HG03103 (cell line): ENCODE measurements around the gene DEUP1.
"Not testable (repeated sequence)": the region's sequence is repeated elsewhere in the genome, so short reads cannot be mapped to it uniquely, and the experiment has no call there.

Experiments used
- ATAC-seq: cut with Tn5 transposase; IDR thresholded peaks from one replicate; pipeline ENCODE4 v1.9.1; 2021; ENCODE audit warnings: low read depth; ENCODE audit not compliant: unreplicated experiment

The DEUP1 gene

DNA sequence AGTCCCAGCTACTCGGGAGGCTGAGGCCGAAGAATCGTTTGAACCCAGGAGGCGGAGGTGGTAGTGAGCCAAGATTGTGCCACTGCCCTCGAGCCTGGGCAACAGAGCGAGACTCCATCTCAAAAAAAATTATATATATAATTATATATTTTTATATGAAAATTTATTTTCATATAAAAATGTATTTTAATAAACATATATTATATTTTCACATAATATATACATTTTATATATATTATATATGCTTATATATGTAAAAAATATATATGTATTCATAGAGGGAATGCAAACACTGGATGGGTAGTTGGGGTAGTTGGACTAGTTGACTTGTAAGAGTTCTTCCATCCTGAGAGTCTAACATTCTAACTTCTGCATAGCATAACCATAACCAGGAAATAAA lies 20.3 kb downstream of the DEUP1 start:
- no peak for ATAC-seq

DNA sequence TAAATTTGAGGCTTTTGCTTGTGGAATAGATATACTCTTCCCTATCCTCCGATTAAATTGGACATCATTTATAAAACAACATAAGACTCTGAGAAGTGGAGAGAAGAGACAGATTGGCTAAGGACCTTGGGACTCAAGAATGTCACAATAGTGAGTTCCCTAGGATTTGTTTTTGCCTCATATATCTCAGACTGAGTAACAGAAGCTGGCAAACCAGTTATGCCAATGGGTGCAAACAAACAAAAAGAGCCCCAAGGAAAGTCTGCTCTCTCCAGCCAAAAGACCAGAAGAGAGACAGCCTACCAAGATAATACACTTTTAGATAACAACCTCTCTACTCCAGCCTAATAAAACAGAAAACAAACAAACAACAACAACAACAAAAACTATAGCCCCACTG lies 28.9 kb downstream of the DEUP1 start:
- no peak for ATAC-seq

DNA sequence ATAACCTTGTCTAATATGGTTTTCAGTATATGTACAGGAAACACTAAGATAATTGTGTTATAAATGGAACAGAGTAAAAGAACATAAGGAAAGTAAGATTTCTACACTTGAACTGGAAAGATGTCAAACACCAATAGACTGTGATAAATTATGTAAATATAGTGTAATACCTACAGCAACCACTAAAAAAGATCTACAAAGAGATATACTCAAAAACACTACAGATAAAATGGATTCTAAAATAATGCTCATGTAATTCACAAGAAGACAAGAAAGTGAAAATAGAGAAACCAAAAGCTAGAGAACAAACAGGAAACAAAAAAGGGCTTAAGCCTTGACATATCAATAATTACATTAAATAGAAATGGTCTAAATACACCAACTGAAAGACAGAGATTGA lies 30.9 kb downstream of the DEUP1 start:
- no peak for ATAC-seq

DNA sequence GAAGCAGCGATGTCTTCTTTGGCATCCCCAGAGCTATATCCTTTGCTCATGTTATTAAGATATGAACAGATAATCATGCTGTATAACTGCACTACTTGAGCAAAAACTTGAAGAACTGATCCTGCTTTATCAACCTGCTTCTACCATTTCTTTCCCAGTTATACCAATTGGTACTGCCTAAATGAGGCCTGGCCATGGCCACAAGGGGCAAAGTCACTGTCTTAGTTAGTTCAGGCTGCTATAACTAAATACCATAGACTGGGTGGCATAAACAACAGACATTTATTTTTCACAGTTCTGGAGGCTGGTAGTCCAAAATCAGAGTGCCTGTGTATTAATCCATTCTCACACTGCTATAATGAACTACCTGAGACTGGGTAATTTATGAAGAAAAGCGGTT lies 37.5 kb downstream of the DEUP1 start:
- no peak for ATAC-seq

DNA sequence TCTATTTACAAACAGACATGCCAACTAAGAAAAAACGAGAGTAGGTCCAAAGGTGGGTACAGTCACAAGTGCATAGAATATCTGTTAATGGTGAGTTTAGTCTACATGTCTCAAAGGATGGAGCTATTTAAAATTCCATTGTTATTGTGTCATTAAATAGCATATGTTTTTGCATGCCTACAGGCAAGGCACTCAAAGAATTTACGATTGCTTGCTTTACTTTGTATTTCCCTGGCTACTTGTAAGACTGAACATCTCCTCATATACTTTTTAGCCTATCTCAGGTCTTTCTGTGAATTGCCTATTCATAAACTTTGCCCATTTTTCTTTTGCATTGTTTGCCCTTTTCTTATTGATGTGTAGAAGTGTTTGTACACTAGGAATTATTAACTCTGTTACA lies 39.7 kb downstream of the DEUP1 start:
- ATAC-seq: no peak

DNA sequence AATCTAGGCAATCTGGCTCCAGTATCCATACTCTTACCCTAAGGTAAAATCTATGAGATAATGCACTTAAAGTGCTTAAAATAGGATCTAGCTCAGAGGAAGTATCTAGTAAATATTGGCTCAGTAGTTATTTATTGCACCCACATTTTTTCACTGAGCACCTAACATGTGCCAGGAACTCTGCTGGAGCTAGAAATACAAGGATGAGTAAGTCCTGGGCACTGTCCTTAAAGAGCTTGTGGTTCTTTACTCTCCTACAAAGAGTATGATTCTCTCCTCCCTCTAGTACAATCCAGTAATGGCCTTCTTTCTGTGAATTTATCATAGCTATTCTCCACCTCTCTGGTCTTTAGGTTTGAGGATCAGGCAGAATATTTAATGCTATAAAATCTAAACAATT lies 59.2 kb downstream of the DEUP1 start:
- no peak for ATAC-seq

DNA sequence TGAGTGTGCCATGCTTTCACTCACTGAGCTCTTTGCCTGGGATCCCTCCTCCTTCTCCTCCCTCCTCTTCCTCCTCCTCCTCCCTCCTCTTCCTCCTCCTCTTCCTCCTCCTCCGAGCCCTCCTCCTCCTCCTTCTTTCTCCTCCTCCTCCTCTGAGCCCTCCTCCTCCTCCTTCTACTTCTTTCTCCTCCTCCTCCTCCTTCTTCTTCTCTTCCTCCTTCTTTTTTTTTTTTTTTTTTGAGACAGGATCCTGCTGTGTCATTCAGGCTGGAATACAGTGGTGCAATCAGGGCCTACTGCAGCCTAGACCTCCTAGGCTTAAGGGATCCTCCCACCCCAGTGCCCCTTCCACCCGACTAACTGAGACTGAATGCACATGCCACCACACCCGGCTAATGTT lies 62.3 kb downstream of the DEUP1 start:
- ATAC-seq: no peak

DNA sequence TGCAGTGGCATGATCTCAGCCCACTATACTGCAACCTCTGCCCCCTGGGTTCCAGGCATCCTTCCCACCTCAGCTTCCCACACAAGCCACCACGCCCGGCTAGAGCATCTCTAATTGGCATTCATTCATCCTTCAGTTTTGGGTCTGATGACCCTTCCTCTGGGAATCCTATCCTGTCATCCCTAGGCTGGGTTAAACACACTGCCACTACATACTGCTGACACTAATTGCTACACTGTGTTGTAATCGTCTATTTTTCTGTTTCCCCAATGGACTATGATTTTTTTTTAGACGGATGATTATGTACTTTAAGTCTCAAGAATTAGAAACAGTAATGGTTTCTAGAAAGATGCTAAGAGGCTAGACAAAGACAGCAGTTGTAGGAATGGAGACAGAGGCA lies 62.8 kb downstream of the DEUP1 start:
- no peak for ATAC-seq

DNA sequence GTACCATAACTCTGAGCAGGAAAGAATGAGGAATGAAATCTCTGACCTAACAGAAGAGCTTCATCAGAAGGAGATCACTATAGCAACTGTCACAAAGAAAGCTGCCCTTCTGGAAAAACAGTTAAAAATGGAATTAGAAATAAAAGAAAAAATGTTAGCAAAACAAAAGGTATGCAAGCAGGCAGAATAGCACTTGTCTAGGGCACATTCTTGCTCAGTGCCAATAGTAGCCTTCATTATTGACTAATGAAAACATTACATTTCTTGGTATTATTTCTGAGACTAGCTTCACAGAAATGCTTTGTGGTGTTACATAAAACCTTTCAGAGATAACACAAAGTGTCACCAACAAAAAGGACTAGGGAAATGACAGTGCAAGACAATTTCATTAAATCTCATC lies 63.9 kb downstream of the DEUP1 start:
- ATAC-seq: no peak

DNA sequence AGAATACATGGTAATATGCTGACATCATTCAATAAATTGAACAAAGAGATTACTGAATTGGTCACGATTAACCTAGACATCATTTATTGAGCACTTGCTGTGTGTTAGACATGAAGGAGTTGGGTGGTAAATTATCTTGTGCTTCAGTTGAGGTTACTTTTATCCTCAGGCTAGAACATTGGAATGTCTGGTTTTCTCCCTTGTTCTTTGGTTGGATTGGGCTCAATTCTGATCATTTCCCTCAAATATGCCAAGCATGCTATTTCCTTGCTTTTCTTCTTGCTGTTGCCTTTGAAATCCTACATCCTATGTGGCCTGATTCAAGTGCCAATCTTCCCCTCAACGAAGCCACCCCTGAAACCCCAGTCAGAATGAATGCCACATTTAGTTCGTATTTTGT lies 65.8 kb downstream of the DEUP1 start:
- no peak for ATAC-seq

DNA sequence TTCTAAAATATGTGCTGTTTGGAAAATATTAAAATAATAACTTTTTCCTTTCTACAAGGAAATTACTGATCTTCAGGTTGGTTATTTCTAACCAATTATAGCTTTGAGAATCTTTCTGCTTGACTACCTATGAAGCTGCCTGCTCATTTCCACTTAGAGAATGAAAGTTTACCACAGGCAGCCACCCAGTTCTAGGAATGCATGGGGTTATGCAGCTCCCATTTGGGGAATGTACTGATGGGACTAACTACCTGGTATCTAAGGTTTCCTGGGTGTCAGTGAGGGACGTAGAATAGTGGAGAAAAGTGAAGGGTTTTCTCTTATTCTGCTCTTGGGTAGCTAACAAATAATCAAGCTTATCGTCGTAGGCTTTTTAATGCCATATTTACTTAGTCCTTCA lies 73.4 kb downstream of the DEUP1 start:
- ATAC-seq: no peak

DNA sequence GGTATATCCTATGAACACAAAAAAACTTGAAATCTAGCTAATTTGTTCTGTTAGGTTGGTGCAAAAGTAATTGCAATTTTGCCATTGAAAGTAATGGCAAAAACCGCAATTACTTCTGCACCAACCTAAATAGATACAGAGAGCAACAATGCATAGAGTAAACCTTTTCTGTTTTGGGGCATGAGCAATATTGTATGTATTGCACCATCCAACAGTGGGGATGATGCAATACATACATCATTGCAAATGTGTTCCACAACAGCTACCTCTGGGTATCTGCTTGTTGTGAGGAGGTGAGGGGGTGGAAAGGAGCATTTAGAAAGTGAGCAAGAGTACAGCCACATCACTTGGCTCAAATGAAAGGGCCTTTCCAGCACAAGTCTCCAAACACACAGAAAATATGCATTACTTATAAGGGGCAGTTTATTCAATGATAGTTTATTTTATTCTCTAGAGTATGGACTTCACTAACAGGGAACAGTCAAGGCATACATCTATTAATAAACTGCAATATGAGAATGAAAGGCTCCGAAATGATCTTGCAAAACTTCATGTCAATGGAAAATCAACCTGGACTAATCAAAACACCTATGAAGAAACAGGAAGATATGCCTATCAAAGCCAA lies 77.3 kb downstream of the DEUP1 start:
- no peak for ATAC-seq

DNA sequence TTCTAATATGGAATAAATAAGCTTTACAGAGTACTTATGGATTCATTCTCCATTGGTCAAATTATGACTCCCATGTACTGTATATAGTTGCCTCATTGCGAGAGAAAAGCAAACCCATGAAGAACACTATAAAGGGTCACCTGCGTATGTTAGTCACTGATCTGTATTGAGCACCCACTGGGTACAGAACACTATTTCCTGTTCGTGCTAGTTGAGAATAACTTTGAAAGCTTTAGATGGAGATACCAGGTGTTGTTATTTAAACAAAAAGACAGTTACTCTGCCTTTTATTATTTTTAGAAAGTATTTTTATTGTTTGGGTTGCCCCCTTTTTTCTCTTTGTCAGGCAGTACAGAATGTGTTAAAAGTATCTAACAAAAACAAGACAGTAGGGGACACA lies 79.9 kb downstream of the DEUP1 start:
- no peak for ATAC-seq

DNA sequence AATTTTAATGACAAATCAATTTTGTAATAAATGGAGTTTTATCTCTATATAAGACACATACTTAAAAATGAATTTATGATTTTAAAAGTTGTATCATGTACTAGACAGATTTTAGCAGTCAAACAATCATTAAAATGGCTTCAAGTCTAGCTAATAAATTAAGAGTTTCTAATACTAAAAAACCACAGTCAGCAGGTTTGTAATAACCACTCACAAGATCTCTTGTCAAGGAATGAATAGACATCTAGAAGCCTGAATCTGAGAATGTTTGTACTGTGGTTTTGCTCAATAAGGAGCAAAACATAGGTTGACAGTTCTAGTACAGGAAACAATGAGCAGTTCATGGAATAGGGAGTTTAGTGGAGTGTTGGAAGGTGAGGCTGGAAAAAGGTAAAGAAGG lies 81.2 kb downstream of the DEUP1 start:
- ATAC-seq: no peak

DNA sequence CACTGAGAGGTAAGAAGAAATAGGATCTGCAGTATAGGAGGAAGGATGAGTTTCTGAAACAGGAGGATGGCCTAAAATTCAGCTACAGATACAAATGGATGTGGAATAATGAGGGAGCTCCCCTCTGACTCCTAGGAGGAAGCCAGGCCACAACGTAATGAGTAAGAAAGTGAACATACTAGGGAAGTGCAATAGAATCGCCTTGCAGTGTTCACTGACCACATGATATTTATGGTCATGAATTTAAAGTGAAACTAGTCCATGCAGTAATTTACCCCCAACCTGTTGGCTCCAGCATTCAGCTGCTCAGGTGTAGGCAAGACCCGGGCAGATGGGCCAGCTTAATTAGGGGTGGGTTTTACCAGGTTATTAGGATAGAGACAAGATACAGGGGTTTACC lies 101.7 kb downstream of the DEUP1 start:
- no peak for ATAC-seq

DNA sequence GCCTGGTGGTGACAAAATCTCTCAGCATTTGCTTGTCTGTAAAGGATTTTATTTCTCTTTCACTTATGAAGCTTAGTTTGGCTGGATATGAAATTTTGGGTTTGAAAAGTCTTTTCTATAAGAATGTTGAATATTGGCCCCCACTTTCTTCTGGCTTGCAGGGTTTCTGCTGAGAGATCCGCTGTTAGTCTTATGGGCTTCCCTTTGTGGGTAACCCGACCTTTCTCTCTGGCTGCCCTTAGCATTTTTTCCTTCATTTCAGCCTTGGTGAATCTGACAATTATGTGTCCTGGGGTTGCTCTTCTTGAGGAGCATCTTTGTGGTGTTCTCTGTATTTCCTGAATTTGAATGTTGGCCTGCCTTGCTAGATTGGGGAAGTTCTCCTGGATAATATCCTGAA lies 112.7 kb downstream of the DEUP1 start:
- not testable (repeated sequence) for ATAC-seq

DNA sequence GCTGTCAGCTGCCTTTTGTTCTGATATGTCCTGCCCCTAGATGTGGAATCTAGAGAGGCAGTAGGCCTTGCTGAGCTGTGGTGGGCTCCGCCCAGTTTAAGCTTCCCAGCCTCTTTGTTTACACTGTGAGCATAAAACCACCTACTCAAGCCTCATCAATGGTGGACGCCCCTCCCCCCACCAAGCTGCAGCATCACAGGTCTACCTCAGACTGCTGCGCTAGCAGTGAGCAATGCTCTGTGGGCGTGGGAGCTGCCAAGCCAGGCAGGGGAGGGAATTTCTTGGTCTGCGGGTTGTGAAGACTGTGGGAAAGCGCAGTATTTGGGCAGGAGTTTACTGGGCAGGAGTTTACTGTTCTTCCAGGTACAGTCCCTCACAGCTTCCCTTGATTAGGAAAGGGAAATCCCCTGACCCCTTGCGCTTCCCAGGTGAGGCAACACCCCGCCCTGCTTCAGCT lies 114.1 kb downstream of the DEUP1 start:
- no peak for ATAC-seq

DNA sequence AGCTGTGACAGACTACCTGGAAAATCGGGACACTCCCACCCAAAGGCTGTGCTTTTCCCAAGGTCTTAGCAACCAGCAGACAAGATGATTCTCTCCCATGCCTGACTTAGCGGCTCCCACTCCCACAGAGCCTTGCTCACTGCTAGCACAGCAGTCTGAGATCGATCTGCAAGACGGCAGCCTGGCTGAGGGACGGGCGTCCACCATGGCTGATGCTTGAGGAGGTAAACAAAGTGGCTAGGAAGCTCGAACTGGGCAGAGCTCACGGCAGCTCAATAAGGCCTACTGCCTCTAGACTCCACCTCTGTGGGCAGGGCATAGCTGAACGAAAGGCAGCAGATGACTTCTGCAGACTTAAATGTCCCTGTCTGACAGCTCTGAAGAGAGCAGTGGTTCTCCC lies 127.7 kb downstream of the DEUP1 start:
- ATAC-seq: no peak

DNA sequence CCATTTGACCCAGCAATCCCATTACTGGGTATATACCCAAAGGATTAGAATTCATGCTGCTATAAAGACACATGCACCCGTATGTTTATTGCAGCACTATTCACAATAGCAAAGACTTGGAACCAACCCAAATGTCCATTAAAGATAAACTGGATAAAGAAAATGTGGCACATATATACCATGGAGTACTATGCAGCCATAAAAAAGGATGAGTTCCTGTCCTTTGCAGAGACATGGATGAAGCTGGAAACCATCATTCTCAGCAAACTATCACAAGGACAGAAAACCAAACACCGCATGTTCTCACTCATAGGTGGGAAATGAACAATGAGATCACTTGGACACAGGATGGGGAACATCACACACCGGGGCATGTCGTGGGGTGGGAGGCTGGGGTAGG lies 133.1 kb downstream of the DEUP1 start:
- ATAC-seq: not testable (repeated sequence)

DNA sequence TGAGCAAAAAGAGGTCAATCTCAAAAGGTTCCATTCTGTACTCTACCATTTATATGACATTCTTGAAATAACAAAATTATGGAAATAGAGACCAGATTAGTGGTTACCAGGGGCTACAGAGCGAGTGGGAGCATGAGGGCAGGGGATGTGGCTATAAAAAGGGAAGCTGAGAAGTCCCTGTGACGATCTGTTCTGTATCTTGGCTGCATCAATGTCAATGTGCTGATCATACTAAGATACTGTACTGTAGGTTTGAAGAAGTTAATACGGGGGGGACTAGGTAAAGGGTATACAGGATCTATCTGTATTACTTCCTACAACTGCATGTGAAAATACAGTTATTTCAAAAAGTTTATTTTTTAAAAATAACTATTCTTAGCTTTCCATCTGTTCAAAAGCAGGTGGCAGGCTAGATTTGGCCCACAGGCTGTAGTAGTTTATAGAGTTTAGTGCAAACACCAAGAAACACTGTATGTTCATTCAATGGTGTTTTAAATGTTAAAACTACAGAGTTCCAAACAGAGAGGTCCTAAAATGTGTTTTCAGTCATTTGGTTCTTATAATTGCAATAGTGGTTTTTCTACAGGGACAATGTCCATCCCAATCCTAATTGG lies 134.5 kb downstream of the DEUP1 start:
- ATAC-seq: no peak

DNA sequence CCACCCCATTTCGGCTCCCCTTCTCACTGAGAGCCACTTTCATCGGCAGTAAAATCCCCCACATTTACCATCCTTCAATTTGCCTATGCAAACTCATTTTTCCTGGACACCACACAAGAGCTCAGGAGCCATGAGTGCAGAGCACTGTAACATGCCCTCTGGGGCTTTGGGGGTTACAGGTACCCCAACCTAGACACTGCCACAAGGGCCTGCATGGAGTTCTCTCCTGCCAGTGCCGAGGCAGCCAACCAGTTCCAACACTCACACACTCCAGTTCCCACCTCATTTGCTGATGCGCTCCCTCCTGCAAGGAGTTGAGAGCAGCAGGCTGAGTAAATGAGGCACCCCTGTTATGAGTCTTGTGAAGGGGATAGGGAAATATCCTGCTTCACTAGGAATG lies 136.5 kb downstream of the DEUP1 start:
- no peak for ATAC-seq

DNA sequence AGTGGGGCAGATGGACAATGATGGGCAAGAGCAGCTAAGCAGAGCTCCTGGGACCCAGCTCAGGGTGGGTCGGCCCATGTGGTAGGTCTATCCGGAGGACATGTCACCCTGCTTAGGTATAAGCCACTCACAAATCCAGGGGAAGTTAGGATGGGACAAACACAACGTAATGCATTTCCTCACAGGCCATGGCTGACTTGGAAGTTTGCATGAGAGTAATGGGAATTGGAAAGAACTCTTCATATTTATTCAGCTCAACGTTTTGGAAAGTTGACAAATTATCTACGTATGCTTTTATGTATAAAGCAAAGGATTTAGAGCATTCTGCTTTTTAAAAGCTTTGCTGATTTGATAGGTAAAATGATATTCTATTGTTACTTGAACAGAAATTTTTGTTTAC lies 137.7 kb downstream of the DEUP1 start:
- no peak for ATAC-seq

DNA sequence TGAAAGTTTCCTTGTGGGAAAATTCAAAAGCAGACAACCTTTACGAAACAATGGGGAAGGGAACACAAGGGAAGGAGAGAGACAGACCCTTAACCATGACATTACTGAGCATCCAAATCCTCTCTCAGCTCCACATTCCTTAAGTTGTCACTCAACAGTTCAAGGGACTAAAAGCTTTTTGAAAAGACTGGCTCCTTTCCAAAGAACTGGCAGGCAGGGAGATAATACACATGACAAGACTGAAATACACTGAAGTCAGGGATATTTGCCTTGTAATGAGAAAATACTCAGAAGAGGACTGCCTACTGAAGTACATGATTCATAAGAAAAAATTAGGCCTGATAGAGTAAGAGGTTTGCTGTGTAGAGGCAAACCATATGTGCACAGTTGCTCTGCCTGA lies 143.6 kb downstream of the DEUP1 start:
- no peak for ATAC-seq
